ENCODE results near the gene B3GALT6.
"Not testable (repeated sequence)": the region's sequence is repeated elsewhere in the genome, so short reads cannot be mapped to it uniquely, and the experiment has no call there.

Gene B3GALT6

GRCh38 chr1:1232208-1232795 is at the start of gene B3GALT6:
TSS of gene B3GALT6 (plus strand) at chr1:1232237. CDS start at chr1:1232279, 42 bp downstream.
- no peak for FAIRE-seq

- FAIRE-seq = no peak
Measured at GRCh38 chr1:1182491-1183220, 49.4 kb upstream of the B3GALT6 start.

DNA sequence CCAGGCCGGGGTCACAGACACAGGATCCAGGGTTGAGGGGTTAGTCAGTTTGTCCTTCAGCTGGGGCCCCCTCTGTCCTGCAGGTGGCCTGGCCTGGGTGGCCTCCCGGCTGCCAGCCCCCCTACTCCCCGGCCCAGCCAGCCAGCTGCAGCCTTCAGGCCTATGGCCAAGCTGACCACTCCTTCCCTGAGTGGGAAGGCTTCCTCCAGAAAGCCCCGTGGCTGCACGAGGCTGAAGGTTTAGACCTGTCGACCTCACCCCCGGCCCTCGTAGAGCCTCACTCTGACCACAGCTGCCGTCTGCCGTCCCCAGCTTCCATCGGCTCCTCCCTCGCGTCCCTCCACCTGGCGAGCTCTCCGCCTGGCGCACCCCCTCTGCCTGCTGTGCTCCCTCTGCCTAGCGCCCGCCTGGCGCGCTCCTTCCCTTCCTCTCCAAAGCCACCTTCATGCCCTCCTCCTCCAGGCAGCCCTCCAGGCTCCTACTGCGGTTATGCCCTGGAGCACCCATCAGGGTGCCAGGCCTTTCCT is 48.8 kb upstream of the B3GALT6 start:
- no peak for FAIRE-seq

DNA sequence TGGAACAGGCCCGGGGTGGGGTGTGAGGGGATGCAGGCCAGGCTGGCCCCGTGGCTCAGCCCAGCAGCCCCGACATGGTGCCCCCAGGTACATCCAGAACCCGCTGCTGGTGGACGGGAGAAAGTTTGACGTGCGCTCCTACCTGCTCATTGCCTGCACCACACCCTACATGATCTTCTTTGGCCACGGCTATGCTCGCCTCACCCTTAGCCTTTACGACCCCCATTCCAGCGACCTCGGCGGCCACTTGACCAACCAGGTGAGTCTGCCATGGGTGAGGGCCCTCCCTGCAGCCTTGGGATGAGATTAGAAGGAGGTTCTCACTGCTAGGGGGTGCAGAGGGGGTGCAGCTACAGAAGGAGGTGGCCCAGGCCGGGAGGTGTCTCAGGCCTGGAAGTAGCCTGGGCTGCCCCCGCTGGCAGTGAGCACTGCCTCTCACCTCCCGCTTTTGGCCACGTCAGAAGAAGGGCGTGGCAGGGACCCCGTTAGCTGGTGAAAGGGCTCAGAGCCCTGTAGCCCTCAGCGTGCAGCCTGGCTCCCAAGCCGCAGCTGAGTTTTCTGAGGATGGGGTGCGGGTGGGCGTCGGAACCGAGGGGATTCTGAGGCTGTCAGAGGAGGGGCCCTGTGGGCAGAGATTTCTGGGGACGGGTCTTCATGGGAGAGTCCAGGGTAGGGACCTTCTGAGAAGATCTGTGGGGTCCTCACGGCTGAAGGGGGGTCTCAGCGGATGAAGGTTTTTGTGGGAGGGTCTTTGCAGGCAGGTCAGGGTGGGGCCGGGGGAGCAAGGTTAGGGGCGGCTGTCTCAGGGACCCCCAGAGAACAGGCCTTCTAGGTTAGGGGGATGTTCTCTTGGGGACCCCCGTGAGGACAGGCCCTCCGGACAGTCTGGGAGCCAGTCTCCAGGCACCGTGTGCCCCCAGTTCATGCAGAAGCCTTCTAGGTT is 47.9 kb upstream of the B3GALT6 start:
- FAIRE-seq = no peak

DNA sequence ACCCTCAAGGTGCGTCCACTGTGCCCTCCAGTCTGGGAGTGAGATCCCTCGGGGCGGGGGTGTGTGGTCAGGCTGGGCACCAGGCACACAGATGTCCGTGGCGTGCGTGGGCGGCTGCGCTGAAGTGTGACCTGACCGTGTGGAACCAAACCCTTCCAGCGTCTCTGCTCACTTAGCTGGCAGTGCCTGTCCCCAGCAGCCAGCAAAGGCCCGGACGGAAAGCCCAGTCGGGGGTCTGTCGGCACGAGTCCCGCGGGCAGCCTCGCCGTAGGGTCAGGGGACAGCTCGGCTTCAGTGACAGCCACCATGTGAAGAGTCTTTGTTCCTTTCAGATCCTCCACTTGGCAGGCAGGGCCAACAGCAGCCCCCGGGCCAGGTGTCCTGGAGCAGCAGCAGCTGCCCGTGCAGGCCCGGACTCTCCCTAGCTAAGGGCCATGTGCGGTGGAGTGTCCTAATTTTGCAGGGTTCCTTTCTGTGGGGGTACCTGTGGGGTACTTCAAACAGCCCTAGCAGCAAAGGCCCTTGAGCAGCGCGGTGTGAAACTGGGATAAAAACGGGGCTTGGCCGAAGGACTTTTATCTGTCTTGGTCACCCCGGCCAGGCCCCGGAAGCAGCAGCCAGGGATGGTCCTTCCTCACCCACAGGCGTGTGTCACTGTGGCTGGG is 46.8 kb upstream of the B3GALT6 start:
- FAIRE-seq = no peak

GRCh38 chr1:1187938-1188337 is 44.1 kb upstream of the B3GALT6 start:
- FAIRE-seq = no peak

DNA sequence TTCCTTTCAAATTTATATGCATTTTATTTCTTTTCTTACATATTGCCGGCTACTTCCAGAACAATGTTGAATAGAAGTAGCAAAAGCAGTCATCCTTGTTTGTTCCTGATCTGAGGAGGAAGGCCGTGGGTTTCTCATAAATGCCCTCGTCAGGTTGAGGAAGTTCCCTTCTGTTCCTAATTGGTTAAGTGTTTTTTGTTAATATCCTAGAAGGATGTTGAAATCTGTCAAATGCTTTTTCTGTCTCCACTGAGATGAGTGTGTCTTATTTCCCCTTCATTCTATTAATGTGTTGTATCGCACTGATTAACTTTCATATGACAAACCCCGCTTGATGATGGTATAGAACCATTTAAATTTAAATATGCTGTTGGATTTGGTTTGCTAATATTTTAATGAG is 42.9 kb upstream of the B3GALT6 start:
- FAIRE-seq = no peak

- FAIRE-seq = no peak
Measured at GRCh38 chr1:1191734-1192133, 40.3 kb upstream of the B3GALT6 start.

GRCh38 chr1:1194723-1195122 is 37.3 kb upstream of the B3GALT6 start:
- FAIRE-seq = no peak

GRCh38 chr1:1195726-1196125 is 36.3 kb upstream of the B3GALT6 start:
- FAIRE-seq = not testable (repeated sequence)

GRCh38 chr1:1196431-1197187 is 35.4 kb upstream of the B3GALT6 start:
- no peak for FAIRE-seq

- no peak for FAIRE-seq
Measured at GRCh38 chr1:1197188-1197500, 34.9 kb upstream of the B3GALT6 start.

DNA sequence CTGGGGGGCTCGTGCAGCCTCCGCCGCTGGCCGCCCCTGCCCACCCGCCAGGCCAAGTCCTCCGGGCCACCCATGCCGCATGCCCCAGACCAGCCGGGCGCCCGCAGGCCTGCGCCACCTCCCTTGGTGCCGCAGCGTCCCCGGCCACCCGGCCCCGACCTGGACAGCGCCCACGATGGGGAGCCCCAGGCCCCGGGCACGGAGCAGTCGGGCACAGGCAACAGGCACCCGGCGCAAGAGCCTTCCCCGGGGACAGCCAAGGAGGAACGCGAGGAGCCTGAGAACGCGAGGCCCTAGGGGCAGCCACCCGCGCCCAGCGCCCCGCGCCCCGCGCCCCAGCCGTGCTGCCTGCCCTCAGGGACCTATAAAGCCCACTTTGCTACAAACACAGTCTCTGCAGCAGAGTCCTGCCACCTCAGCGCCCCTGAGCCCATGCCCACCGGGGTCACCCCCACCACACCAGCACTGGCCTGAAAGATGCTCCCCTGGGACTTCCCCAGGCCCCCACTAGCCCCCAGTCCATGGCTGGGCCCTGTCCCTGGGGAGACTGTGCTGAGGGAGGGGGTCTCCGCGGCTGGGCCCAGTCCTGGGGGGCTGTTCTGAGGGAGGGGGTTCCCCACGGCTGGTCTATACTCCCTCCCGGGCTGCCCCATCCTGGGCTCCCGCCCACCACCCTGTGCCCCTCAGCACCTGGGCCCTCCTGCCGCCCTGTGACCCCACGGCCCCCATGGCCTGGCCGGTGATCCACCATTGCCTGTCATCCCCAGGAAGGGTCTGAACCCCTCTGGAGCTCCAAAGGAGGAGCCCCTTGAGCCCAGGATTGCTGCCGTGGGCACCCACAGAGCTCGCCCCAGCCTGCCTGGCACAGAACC is 34.2 kb upstream of the B3GALT6 start:
- FAIRE-seq = no peak

DNA sequence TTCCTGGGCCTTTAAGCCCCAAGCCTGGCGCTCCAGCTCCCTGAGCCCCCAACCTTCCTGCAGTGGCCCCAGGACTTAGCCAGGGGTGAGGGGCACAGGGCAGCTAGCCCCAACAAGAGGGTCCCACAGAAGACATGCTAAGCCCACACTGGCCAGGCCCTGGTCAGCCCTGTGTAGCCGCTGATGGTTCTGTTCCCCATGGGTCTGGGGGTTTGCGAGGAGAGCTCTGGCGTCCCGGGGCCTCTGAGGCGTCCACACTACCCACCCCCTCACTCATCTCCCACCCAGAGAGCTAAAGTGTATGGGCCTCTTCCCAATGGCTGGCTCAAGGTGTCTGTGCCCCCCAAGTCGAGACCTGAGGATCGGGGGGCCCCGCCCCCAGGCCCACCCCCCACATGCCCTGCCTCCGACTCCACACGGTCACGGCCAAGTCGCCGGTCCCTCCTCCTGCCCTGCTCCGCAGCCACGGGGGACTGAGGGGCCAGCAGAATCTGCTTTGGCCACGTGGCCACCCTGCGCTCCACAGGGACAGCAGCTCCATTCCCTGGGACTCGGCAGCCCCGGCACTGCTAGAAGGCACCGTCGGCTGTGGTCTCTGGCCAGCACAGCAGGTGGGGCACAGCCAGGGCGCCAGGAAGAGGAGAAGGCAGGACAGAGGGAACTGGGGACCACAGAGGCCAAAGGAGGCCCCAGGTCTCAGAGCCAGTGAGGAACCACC is 33.5 kb upstream of the B3GALT6 start:
- no peak for FAIRE-seq

- FAIRE-seq = no peak
Measured at GRCh38 chr1:1199141-1199960, 32.7 kb upstream of the B3GALT6 start.

- FAIRE-seq = no peak
Measured at GRCh38 chr1:1199961-1200875, 31.8 kb upstream of the B3GALT6 start.

- no peak for FAIRE-seq
Measured at GRCh38 chr1:1200876-1201810, 30.9 kb upstream of the B3GALT6 start.

Measured in TTC549 (cell line).